Omental fat pad (tissue), 4 donors: Measurements from ENCODE around the gene MRTFA. TPM values are rescaled to one million over a fixed set of nuclear protein-coding genes. Genes with fewer than 3 reads are reported as not detected.

ENCODE experiments used
- ATAC-seq: fragments of 150-250 bp; one replicate; pipeline ENCODE4 v1.9.1; 2016; ENCODE audit warnings: mild to moderate bottlenecking, moderate library complexity; ENCODE audit not compliant: low FRiP score
- DNase-seq: peaks from one replicate; pipeline ENCODE4 v3.0.0-alpha.2; 2019; ENCODE audit warnings: low spot score
- CTCF ChIP-seq, 3 donors: fragments of 450-650 bp; IDR thresholded peaks; one replicate each; pipeline ENCODE4 v1.5.1; 2016 to 2017; ENCODE audit warnings: antibody characterized with exemption in 3 of 3, mild to moderate bottlenecking in 3 of 3, moderate library complexity in 2 of 3
- total RNA-seq, 4 donors: library from RNA; depleted of rRNA; stranded (reverse); fragments of >200 nt; gene quantifications; one replicate each; pipeline ENCODE4 v1.1.0, GENCODE V29; 2016

Gene MRTFA
- total RNA-seq, 4 donors from 2014 or later = 36.0 to 76.3 (median 54.7) TPM

GRCh38 chr22:40635043-40635939 lies 1.2 kb downstream of the MRTFA start:
- no peak for TF ChIP-seq CTCF (IDR thresholded peaks at IDR 0.05)
- ATAC-seq = no peak
- no peak for DNase-seq

GRCh38 chr22:40634119-40634903 lies 2.2 kb downstream of the MRTFA start:
- DNase-seq = no peak
- TF ChIP-seq CTCF (IDR thresholded peaks at IDR 0.05) = no peak
- ATAC-seq = no peak

- no peak for ATAC-seq
- DNase-seq = no peak
- TF ChIP-seq CTCF (IDR thresholded peaks at IDR 0.05) = no peak
These were observed 3.5 kb downstream of the MRTFA start for GRCh38 chr22:40633036-40633435.

GRCh38 chr22:40631925-40632324 lies 4.6 kb downstream of the MRTFA start:
- TF ChIP-seq CTCF (IDR thresholded peaks at IDR 0.05) = no peak
- no peak for DNase-seq
- no peak for ATAC-seq

GRCh38 chr22:40628354-40629042 lies 8.0 kb downstream of the MRTFA start:
- no peak for TF ChIP-seq CTCF (IDR thresholded peaks at IDR 0.05)
- ATAC-seq = no peak
- no peak for DNase-seq

GRCh38 chr22:40627612-40628011 lies 8.9 kb downstream of the MRTFA start:
- DNase-seq = no peak
- no peak for ATAC-seq
- no peak for TF ChIP-seq CTCF (IDR thresholded peaks at IDR 0.05)
